SK-N-SH (cell line): ENCODE measurements around the gene SLC10A2.

Experiments
- MXI1 ChIP-seq: IDR thresholded peaks from 2 replicates; pipeline ENCODE4 v1.6.1; 2012; ENCODE audit warnings: mild to moderate bottlenecking, low read depth, low read length, improper control_type of control experiment
- REST ChIP-seq: IDR thresholded peaks from 2 replicates; pipeline ENCODE4 v1.6.1; 2012; ENCODE audit warnings: mild to moderate bottlenecking, low read depth, low read length, moderate library complexity
- RFX5 ChIP-seq: IDR thresholded peaks from 2 replicates; pipeline ENCODE4 v1.6.1; 2012; ENCODE audit warnings: mild to moderate bottlenecking, improper control_type of control experiment, low read length
- RXRA ChIP-seq: IDR thresholded peaks from 2 replicates; pipeline ENCODE4 v1.4.0; 2012; ENCODE audit warnings: low read depth, mild to moderate bottlenecking, borderline replicate concordance
- YY1 ChIP-seq: IDR thresholded peaks from 2 replicates; pipeline ENCODE4 v1.4.0; 2012; ENCODE audit warnings: low read depth, mild to moderate bottlenecking
- TF ChIP-seq, protein P1 (sequence below): fragments of 200-600 bp; sonication (generic); IDR thresholded peaks from 2 replicates; pipeline ENCODE4 v1.6.1; 2017; ENCODE audit warnings: antibody characterized with exemption, mild to moderate bottlenecking, moderate library complexity

- TF ChIP-seq RXRA (no peak), YY1 (no peak), RFX5 (no peak), MXI1 (no peak), REST (no peak)
- TF ChIP-seq, protein P1, sequence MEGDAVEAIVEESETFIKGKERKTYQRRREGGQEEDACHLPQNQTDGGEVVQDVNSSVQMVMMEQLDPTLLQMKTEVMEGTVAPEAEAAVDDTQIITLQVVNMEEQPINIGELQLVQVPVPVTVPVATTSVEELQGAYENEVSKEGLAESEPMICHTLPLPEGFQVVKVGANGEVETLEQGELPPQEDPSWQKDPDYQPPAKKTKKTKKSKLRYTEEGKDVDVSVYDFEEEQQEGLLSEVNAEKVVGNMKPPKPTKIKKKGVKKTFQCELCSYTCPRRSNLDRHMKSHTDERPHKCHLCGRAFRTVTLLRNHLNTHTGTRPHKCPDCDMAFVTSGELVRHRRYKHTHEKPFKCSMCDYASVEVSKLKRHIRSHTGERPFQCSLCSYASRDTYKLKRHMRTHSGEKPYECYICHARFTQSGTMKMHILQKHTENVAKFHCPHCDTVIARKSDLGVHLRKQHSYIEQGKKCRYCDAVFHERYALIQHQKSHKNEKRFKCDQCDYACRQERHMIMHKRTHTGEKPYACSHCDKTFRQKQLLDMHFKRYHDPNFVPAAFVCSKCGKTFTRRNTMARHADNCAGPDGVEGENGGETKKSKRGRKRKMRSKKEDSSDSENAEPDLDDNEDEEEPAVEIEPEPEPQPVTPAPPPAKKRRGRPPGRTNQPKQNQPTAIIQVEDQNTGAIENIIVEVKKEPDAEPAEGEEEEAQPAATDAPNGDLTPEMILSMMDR, result no peak
These were observed 32.2 kb downstream of the SLC10A2 start for GRCh38 chr13:103033999-103034398.
